ENCODE data around the gene CDC25A. TPM values are rescaled to one million over a fixed set of nuclear protein-coding genes. Genes with fewer than 3 reads are reported as not detected.
A peak's percentile ranks its signal among the peaks of the same experiment; 100 is the strongest.

Gene CDC25A
- total and polyA plus RNA-seq, 2 experiments from 2014 or later: 17.7 to 126 TPM

- Mint-ChIP-seq H3K9me3 (no peaks in the 10 kb centered on the region), H3K27ac (no peak overlapping the region), H3K27me3 (ENCODE audit: insufficient read depth, low read depth, poor library complexity) (peaks cover 15% of the 10 kb centered on the region), H3K36me3 (ENCODE audit: low read depth) (peaks cover 72% of the 10 kb centered on the region), H3K4me3 (no peak overlapping the region), H3K4me1 (peaks cover 24% of the 10 kb centered on the region)
- H3K36me3 ChIP-seq (ENCODE audit: insufficient read depth): peaks cover 57% of the 10 kb centered on the region
- H3K79me2 ChIP-seq (replicated peaks; ENCODE audit: insufficient read depth): peaks cover 77% of the 10 kb centered on the region
- H3F3A ChIP-seq (replicated peaks; ENCODE audit: low read depth): peaks cover 9% of the 10 kb centered on the region
- peaks cover 46% of the 10 kb centered on the region for H4K20me1 ChIP-seq (replicated peaks; ENCODE audit: insufficient read depth)
- H3K27me3 ChIP-seq (ENCODE audit: insufficient read depth): no peaks in the 10 kb centered on the region
- no peak overlapping the region for H3K4me3 ChIP-seq
- DNase-seq (ENCODE audit: low spot score) (no peak), ATAC-seq (no peak)
- no peaks in the 10 kb centered on the region for H3K9me2 ChIP-seq (ENCODE audit: insufficient read depth)
- H2AFZ ChIP-seq: no peak overlapping the region
- H3K4me2 ChIP-seq: no peak overlapping the region
- TF ChIP-seq ZNF462 (CRISPR knock-in tag; IDR thresholded peaks at IDR 0.05) (no peak), ZNF114 (CRISPR knock-in tag; IDR thresholded peaks at IDR 0.05) (no peak), JUNB (IDR thresholded peaks at IDR 0.05; ENCODE audit: unreplicated experiment) (no peak), REST (IDR thresholded peaks at IDR 0.05; ENCODE audit: unreplicated experiment) (no peak), NANOG (IDR thresholded peaks at IDR 0.05; ENCODE audit: borderline replicate concordance) (no peak), ETS1 (IDR thresholded peaks at IDR 0.05) (no peak), CTCF (conservative IDR thresholded peaks at IDR 0.05; ENCODE audit: low read depth in 2 of 2) (no peak), EZH2phosphoT487 (IDR thresholded peaks at IDR 0.05; ENCODE audit: unreplicated experiment) (no peak), STAT1 (IDR thresholded peaks at IDR 0.05; ENCODE audit: unreplicated experiment) (no peak), CREB1 (CRISPR knock-in tag; IDR thresholded peaks at IDR 0.05; ENCODE audit: low read depth) (no peak), EZH2 (IDR thresholded peaks at IDR 0.05; ENCODE audit: low read depth, unreplicated experiment) (no peak), POLR2AphosphoS5 (IDR thresholded peaks at IDR 0.05; ENCODE audit: low read depth) (no peak), ZNF331 (CRISPR knock-in tag; IDR thresholded peaks at IDR 0.05; ENCODE audit: low read depth) (no peak)
- H3K27ac ChIP-seq (ENCODE audit: low read depth): 0 out of 2 replicates have a peak overlapping the region, but pooled peaks have one; percentile 29
- H3K4me1 ChIP-seq (ENCODE audit: insufficient read depth): peaks cover 17% of the 10 kb centered on the region
Measured at GRCh38 chr3:48185129-48185528, 3.1 kb downstream of the CDC25A start.

Measured in GM23338 (cell line).